Karpas-422 (cell line): ENCODE data around the gene ABHD4. TPM values are rescaled to one million over a fixed set of nuclear protein-coding genes. Genes with fewer than 3 reads are reported as not detected.

Source experiments
- DNase-seq: peaks from one replicate; pipeline ENCODE4 v3.0.0-alpha.2; 2015
- H2AFZ ChIP-seq: fragments of 200-600 bp; sonication (generic); 2 replicates; pipeline ENCODE4 v1.6.1; 2014; ENCODE audit warnings: antibody characterized with exemption, low read length, mixed read lengths
- H3K27ac ChIP-seq: fragments of 200-600 bp; sonication (generic); 2 replicates; pipeline ENCODE4 v1.5.1; 2014; ENCODE audit warnings: mild to moderate bottlenecking, low read length, moderate library complexity
- H3K27me3 ChIP-seq: fragments of 200-600 bp; sonication (generic); 2 replicates; pipeline ENCODE4 v1.6.1; 2014; ENCODE audit warnings: low read length, mixed read lengths
- H3K36me3 ChIP-seq: fragments of 200-600 bp; sonication (generic); 2 replicates; pipeline ENCODE4 v1.6.1; 2014; ENCODE audit warnings: low read length, mixed read lengths; ENCODE audit not compliant: insufficient read depth
- H3K4me1 ChIP-seq: fragments of 200-600 bp; sonication (generic); 2 replicates; pipeline ENCODE4 v1.6.1; 2014; ENCODE audit warnings: mild to moderate bottlenecking, low read length, mixed read lengths
- H3K4me2 ChIP-seq: fragments of 200-600 bp; sonication (generic); 2 replicates; pipeline ENCODE4 v1.6.1; 2014; ENCODE audit warnings: low read length, low read depth, mild to moderate bottlenecking; ENCODE audit not compliant: poor library complexity, severe bottlenecking
- H3K4me3 ChIP-seq: fragments of 200-600 bp; sonication (generic); 2 replicates; pipeline ENCODE4 v1.5.1; 2014; ENCODE audit warnings: mild to moderate bottlenecking, antibody characterized with exemption, low read length, mixed read lengths
- H3K79me2 ChIP-seq: fragments of 200-600 bp; sonication (generic); 2 replicates; pipeline ENCODE4 v1.6.1; 2014; ENCODE audit warnings: mild to moderate bottlenecking, low read length, mixed read lengths
- H3K9ac ChIP-seq: fragments of 200-600 bp; sonication (generic); 2 replicates; pipeline ENCODE4 v1.6.0; 2014; ENCODE audit warnings: low read length
- H3K9me2 ChIP-seq: fragments of 200-600 bp; sonication (generic), shearing (Covaris generic); replicated peaks from 2 replicates; pipeline ENCODE4 v1.6.0; 2014; ENCODE audit warnings: mild to moderate bottlenecking, low read length, moderate library complexity; ENCODE audit not compliant: insufficient read depth
- H3K9me3 ChIP-seq: fragments of 300-700, 200-600 bp; sonication (generic); 2 replicates; pipeline ENCODE4 v1.6.1; 2014; ENCODE audit warnings: low read length, mixed read lengths
- H4K20me1 ChIP-seq: fragments of 200-600 bp; sonication (generic); 2 replicates; pipeline ENCODE4 v1.6.1; 2014; ENCODE audit warnings: mild to moderate bottlenecking, antibody characterized with exemption, low read length, low read depth; ENCODE audit not compliant: insufficient read depth
- total RNA-seq: library from RNA; depleted of rRNA; stranded (reverse); fragments of >200 nt; shearing (Covaris generic); gene quantifications from 2 replicates; pipeline ENCODE4 v1.2.3, GENCODE V29; 2014; ENCODE audit warnings: low replicate concordance; rRNA removed

ABHD4 gene
- total RNA-seq, 1 experiment from 2014 or later = 6.1 TPM

GRCh38 chr14:22658946-22659345 is 60.8 kb downstream of the ABHD4 start:
- H3K36me3 ChIP-seq = no peaks in the 10 kb centered on the region
- no peaks in the 10 kb centered on the region for H3K27me3 ChIP-seq
- no peaks in the 10 kb centered on the region for H3K4me1 ChIP-seq
- H3K27ac ChIP-seq = no peak overlapping the region
- H3K9ac ChIP-seq = no peak overlapping the region
- DNase-seq = peak; percentile 7
- no peaks in the 10 kb centered on the region for H3K79me2 ChIP-seq
- no peaks in the 10 kb centered on the region for H4K20me1 ChIP-seq
- H3K4me2 ChIP-seq = no peak overlapping the region
- no peak overlapping the region for H2AFZ ChIP-seq
- H3K9me2 ChIP-seq = no peaks in the 10 kb centered on the region
- H3K9me3 ChIP-seq = no peaks in the 10 kb centered on the region
- no peak overlapping the region for H3K4me3 ChIP-seq

GRCh38 chr14:22660654-22661053 is 62.6 kb downstream of the ABHD4 start:
- no peak for DNase-seq
- no peaks in the 10 kb centered on the region for H3K79me2 ChIP-seq
- no peaks in the 10 kb centered on the region for H3K27me3 ChIP-seq
- H3K4me2 ChIP-seq = no peak overlapping the region
- H3K4me1 ChIP-seq = no peaks in the 10 kb centered on the region
- no peak overlapping the region for H3K9ac ChIP-seq
- no peak overlapping the region for H2AFZ ChIP-seq
- H3K9me3 ChIP-seq = no peaks in the 10 kb centered on the region
- H3K36me3 ChIP-seq = no peaks in the 10 kb centered on the region
- no peak overlapping the region for H3K27ac ChIP-seq
- H3K4me3 ChIP-seq = no peak overlapping the region
- no peaks in the 10 kb centered on the region for H3K9me2 ChIP-seq
- H4K20me1 ChIP-seq = no peaks in the 10 kb centered on the region

Other genes with a start within 250 kb of the ABHD4 start
- gene DAD1, start 9.1 kb upstream of the ABHD4 start, total RNA-seq = 163 and 459 TPM in 2 replicates
- not detected in 2 replicates for gene OR6J1, start 46.1 kb downstream of the ABHD4 start, total RNA-seq
- gene OXA1L, start 168.4 kb downstream of the ABHD4 start, total RNA-seq = 250 and 484 TPM in 2 replicates
- 1.9 and 3.5 TPM in 2 replicates for gene SLC7A7, start 217.1 kb downstream of the ABHD4 start, total RNA-seq
- 71.3 and 107 TPM in 2 replicates for gene MRPL52, start 231.6 kb downstream of the ABHD4 start, total RNA-seq
- 0.72 and 1.9 TPM in 2 replicates for gene MMP14, start 238.3 kb downstream of the ABHD4 start, total RNA-seq